Measurements from ENCODE around the gene PREX1. TPM values are rescaled to one million over a fixed set of nuclear protein-coding genes. Genes with fewer than 3 reads are reported as not detected.

The PREX1 gene
- total RNA-seq, 1 experiment from 2014 or later, result 9.5 TPM

- ChIA-PET POLR2A (no interaction called here), CTCF (no interaction called here)
- H3K27me3 Mint-ChIP-seq (ENCODE audit: insufficient read depth, unreplicated experiment), result peaks cover 7% of the 10 kb centered on the region
- intact Hi-C loops (cut with micrococcal nuclease; ENCODE audit: unreplicated experiment), result no loop called here
- H3K36me3 ChIP-seq (ENCODE audit: control insufficient read depth, insufficient read depth, low read length), result no peaks in the 10 kb centered on the region
- H3K9me3 Mint-ChIP-seq (ENCODE audit: unreplicated experiment), result no peaks in the 10 kb centered on the region
- no peak for TF ChIP-seq CTCF (IDR thresholded peaks at IDR 0.05; ENCODE audit: insufficient read depth in 1 of 2, low read depth in 1 of 2, low read length in 1 of 2, severe bottlenecking in 1 of 2, unreplicated experiment in 1 of 2)
- H3K4me3 Mint-ChIP-seq (ENCODE audit: unreplicated experiment), result no peak overlapping the region
- BruUV-seq (replicated peaks), result no TSS peak
- H3K36me3 Mint-ChIP-seq (ENCODE audit: insufficient read depth, unreplicated experiment), result no peaks in the 10 kb centered on the region
- no peaks in the 10 kb centered on the region for H3K4me1 ChIP-seq
- no peak for DNase-seq
- H3K4me1 Mint-ChIP-seq (ENCODE audit: low read depth, unreplicated experiment), result no peaks in the 10 kb centered on the region
- H3K9me3 ChIP-seq, result no peaks in the 10 kb centered on the region
- H3K4me3 ChIP-seq (ENCODE audit: low read depth, low read length), result no peak overlapping the region
- H3K27me3 ChIP-seq (replicated peaks; ENCODE audit: control insufficient read depth, insufficient read depth, low read length), result peaks cover 3% of the 10 kb centered on the region; the same call in 1 of the 2 replicates
- no peak overlapping the region for H3K27ac Mint-ChIP-seq (ENCODE audit: unreplicated experiment)
Observed at GRCh38 chr20:48862279-48862678, 34.5 kb upstream of the PREX1 start.

- Histone ChIP-seq H3K9me3 (no peaks in the 10 kb centered on the region), H3K36me3 (ENCODE audit: control insufficient read depth, insufficient read depth, low read length) (no peaks in the 10 kb centered on the region), H3K4me1 (no peaks in the 10 kb centered on the region), H3K27me3 (replicated peaks; ENCODE audit: control insufficient read depth, insufficient read depth, low read length) (peaks cover 3% of the 10 kb centered on the region; the same call in 1 of the 2 replicates), H3K4me3 (ENCODE audit: low read depth, low read length) (no peak overlapping the region)
- TF ChIP-seq CTCF (IDR thresholded peaks at IDR 0.05; ENCODE audit: insufficient read depth in 1 of 2, low read depth in 1 of 2, low read length in 1 of 2, severe bottlenecking in 1 of 2, unreplicated experiment in 1 of 2), result no peak
- CTCF ChIA-PET, result no interaction called here
- intact Hi-C loops (cut with micrococcal nuclease; ENCODE audit: unreplicated experiment), result no loop called here
- Mint-ChIP-seq H3K4me3 (ENCODE audit: unreplicated experiment) (no peak overlapping the region), H3K27ac (ENCODE audit: unreplicated experiment) (no peak overlapping the region), H3K4me1 (ENCODE audit: low read depth, unreplicated experiment) (no peaks in the 10 kb centered on the region), H3K36me3 (ENCODE audit: insufficient read depth, unreplicated experiment) (no peaks in the 10 kb centered on the region), H3K9me3 (ENCODE audit: unreplicated experiment) (no peaks in the 10 kb centered on the region), H3K27me3 (ENCODE audit: insufficient read depth, unreplicated experiment) (peaks cover 7% of the 10 kb centered on the region)
- BruUV-seq (replicated peaks), result no TSS peak
- POLR2A ChIA-PET, result interaction anchor here (0.6 kb wide), 1 partner anchor 13 kb away, joined by 4 read pairs; no protein-coding TSS in a partner anchor
- no peak for DNase-seq
Observed at GRCh38 chr20:48861444-48861843, 33.6 kb upstream of the PREX1 start.

- no TSS peak for BruUV-seq (replicated peaks)
- no peak overlapping the region for H3K4me3 ChIP-seq (ENCODE audit: low read depth, low read length)
- peaks cover 5% of the 10 kb centered on the region for H3K4me1 Mint-ChIP-seq (ENCODE audit: low read depth, unreplicated experiment)
- no peaks in the 10 kb centered on the region for H3K36me3 Mint-ChIP-seq (ENCODE audit: insufficient read depth, unreplicated experiment)
- no peaks in the 10 kb centered on the region for H3K36me3 ChIP-seq (ENCODE audit: control insufficient read depth, insufficient read depth, low read length)
- H3K27me3 ChIP-seq (replicated peaks; ENCODE audit: control insufficient read depth, insufficient read depth, low read length), result no peaks in the 10 kb centered on the region
- H3K9me3 Mint-ChIP-seq (ENCODE audit: unreplicated experiment), result no peaks in the 10 kb centered on the region
- no peaks in the 10 kb centered on the region for H3K9me3 ChIP-seq
- ChIA-PET POLR2A (no interaction called here), CTCF (no interaction called here)
- H3K4me1 ChIP-seq, result no peaks in the 10 kb centered on the region
- no peak for TF ChIP-seq CTCF (IDR thresholded peaks at IDR 0.05; ENCODE audit: insufficient read depth in 1 of 2, low read depth in 1 of 2, low read length in 1 of 2, severe bottlenecking in 1 of 2, unreplicated experiment in 1 of 2)
- intact Hi-C loops (cut with micrococcal nuclease; ENCODE audit: unreplicated experiment), result no loop called here
- H3K4me3 Mint-ChIP-seq (ENCODE audit: unreplicated experiment), result no peak overlapping the region
- H3K27ac Mint-ChIP-seq (ENCODE audit: unreplicated experiment), result no peak overlapping the region
- H3K27me3 Mint-ChIP-seq (ENCODE audit: insufficient read depth, unreplicated experiment), result no peaks in the 10 kb centered on the region
- no peak for DNase-seq
Observed at GRCh38 chr20:48858075-48858790, 30.4 kb upstream of the PREX1 start.

Data from Caco-2 (cell line).